Fibroblast of villous mesenchyme (primary cell): ENCODE measurements around the gene CDC42EP5. TPM values are rescaled to one million over a fixed set of nuclear protein-coding genes. Genes with fewer than 3 reads are reported as not detected.
A peak's percentile ranks its signal among the peaks of the same experiment; 100 is the strongest.
"Not testable (repeated sequence)": the region's sequence is repeated elsewhere in the genome, so short reads cannot be mapped to it uniquely, and the experiment has no call there.

Source experiments
- DNase-seq: peaks from one replicate; pipeline ENCODE4 v3.0.0-alpha.2; 2010; ENCODE audit warnings: low read depth
- H3K4me3 ChIP-seq: 2 replicates; pipeline ENCODE4 v1.5.1; 2011; ENCODE audit warnings: low read depth, mild to moderate bottlenecking, low read length
- total RNA-seq: library from RNA; depleted of rRNA; stranded (reverse); fragments of >200 nt; gene quantifications from 2 replicates; pipeline ENCODE4 v1.2.3, GENCODE V29; 2012
- TF ChIP-seq, protein P1 (sequence below): IDR thresholded peaks from 2 replicates; pipeline ENCODE4 v1.5.1; 2012; ENCODE audit warnings: low read depth, mild to moderate bottlenecking, low read length; ENCODE audit not compliant: insufficient read depth

The CDC42EP5 gene
- 12.5 and 29.0 TPM in 2 replicates for total RNA-seq

GRCh38 chr19:54473071-54473891 lies at the start of gene CDC42EP5:
Gene CDC42EP5 (minus strand): TSS chr19:54473296. CDS start chr19:54465547, 7,749 bp downstream.
- H3K4me3 ChIP-seq: peak within 1 kb of the TSS; percentile 69
- peak; percentile 82 for DNase-seq
- TF ChIP-seq, protein P1, sequence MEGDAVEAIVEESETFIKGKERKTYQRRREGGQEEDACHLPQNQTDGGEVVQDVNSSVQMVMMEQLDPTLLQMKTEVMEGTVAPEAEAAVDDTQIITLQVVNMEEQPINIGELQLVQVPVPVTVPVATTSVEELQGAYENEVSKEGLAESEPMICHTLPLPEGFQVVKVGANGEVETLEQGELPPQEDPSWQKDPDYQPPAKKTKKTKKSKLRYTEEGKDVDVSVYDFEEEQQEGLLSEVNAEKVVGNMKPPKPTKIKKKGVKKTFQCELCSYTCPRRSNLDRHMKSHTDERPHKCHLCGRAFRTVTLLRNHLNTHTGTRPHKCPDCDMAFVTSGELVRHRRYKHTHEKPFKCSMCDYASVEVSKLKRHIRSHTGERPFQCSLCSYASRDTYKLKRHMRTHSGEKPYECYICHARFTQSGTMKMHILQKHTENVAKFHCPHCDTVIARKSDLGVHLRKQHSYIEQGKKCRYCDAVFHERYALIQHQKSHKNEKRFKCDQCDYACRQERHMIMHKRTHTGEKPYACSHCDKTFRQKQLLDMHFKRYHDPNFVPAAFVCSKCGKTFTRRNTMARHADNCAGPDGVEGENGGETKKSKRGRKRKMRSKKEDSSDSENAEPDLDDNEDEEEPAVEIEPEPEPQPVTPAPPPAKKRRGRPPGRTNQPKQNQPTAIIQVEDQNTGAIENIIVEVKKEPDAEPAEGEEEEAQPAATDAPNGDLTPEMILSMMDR: no peak

DNA sequence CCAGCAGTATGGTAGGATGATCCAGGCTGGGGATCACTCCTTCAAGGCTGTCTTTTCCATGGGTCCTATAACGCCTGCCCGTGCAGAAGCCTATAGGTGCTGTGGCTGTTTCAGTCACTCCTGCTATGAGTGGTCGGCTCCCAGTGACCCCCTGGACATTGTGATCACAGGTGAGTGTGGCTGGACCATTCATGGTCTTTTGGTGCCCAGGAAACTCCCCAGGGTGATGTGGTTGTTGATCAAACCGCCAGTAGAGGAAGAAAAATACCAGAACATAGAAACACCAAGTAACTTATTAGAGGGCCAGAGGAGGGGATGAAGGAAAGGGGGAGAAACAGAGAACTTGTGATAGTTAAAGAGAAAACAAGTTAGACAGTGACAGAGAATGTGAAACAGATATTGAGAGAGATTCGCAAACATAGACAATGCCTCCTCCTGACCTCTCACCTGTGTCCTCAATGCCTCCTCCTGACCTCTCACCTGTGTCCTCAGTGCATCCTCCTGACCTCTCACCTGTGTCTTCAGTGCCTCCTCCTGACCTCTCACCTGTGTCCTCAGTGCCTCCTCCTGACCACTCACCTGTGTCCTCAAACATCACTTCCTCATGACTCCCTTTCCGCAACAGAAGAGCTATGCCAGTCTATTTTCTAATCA lies 48.9 kb upstream of the CDC42EP5 start:
- no peak for DNase-seq
- TF ChIP-seq, protein P1: no peak
- H3K4me3 ChIP-seq: no peak overlapping the region

GRCh38 chr19:54521022-54521859 lies 48.1 kb upstream of the CDC42EP5 start:
- H3K4me3 ChIP-seq: no peak overlapping the region
- TF ChIP-seq, protein P1: no peak
- DNase-seq: no peak

DNA sequence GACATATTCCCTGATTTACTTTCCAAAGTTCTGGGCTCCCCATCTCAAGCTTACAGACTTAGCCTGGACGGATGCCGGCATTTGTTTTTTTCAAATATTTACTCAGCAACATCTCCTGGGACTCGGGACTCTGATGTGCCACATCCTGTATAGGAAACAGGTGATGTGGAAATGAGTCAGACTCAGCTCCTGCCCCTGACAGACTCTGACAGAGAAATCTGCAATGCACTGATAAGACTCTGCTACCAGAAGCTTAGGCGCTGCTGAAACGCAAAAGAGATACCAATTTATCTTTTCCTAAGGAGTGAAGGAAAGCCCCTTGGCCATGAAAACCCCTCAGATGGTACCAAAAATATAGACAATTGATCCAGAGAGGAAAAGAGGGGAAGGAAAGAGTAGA lies 45.7 kb upstream of the CDC42EP5 start:
- no peak for DNase-seq
- no peak overlapping the region for H3K4me3 ChIP-seq
- TF ChIP-seq, protein P1: no peak

DNA sequence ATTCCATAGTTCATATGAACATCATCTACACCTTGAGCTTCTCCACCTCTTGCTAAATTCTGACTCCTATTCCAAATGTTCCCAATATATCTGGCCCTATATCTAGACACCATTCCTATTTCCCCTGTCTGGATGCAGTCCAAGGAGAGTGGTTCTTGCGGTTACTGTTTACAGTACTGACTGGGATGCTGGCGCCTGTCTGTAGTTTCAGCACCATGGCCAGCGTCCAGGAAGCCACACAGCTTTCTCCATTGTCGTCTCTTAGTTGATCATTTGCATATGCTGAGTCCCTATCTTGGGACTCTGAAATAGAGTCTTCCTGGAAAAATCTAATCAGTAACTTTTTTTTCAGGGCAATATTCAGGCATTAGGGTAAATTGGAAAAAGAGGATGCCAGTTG lies 44.4 kb upstream of the CDC42EP5 start:
- DNase-seq: peak; percentile 29
- TF ChIP-seq, protein P1: no peak
- no peak overlapping the region for H3K4me3 ChIP-seq

- no peak overlapping the region for H3K4me3 ChIP-seq
- TF ChIP-seq, protein P1: no peak
- DNase-seq: no peak
Observed at GRCh38 chr19:54515156-54515555, 42.1 kb upstream of the CDC42EP5 start.

DNA sequence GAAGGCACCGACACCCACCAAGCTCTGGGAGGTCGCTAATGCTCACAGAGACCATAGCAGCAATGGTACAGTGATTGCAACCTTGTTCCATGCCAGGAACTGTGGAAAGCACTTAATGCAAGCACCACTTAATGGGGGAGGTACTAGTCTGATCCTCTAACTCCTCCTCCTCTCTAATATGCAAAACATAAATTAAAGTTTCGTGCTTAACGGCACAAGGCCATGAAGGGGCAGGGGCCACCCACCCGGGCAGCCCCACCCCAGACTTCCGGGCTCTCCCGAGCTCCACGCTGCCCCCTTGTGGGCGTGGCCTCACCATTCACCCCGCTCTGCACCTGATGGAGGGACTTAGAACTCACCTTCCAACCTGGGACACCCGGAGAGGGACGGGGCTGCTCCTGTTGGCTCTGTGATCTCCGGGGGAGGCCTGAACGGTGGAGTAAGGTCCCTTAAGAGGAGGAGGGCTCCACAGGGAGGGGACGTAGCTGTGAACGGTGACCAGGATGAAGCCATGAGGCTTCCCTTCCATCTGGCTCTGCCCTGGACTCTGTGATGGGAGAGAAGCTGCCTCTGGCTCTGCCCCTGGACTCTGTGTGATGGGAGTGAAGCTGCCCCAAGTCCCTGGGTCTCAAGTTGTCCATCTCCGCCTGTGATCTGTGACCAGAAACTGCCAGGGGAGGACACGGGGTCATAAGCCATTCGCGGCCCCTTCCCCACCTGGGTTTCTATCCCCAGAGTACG lies 36.3 kb upstream of the CDC42EP5 start:
- DNase-seq, H3K4me3 ChIP-seq: not testable (repeated sequence)

- DNase-seq, H3K4me3 ChIP-seq: not testable (repeated sequence)
Observed at GRCh38 chr19:54508487-54508886, 35.4 kb upstream of the CDC42EP5 start.
